Astrocyte of the hippocampus (primary cell): Measurements from ENCODE around the gene TBC1D8B.
"Not testable (repeated sequence)": the region's sequence is repeated elsewhere in the genome, so short reads cannot be mapped to it uniquely, and the experiment has no call there.

Source experiments
- DNase-seq: peaks from one replicate; pipeline ENCODE4 v3.0.0; 2011; ENCODE audit warnings: low read depth, low spot score

TBC1D8B gene

DNA sequence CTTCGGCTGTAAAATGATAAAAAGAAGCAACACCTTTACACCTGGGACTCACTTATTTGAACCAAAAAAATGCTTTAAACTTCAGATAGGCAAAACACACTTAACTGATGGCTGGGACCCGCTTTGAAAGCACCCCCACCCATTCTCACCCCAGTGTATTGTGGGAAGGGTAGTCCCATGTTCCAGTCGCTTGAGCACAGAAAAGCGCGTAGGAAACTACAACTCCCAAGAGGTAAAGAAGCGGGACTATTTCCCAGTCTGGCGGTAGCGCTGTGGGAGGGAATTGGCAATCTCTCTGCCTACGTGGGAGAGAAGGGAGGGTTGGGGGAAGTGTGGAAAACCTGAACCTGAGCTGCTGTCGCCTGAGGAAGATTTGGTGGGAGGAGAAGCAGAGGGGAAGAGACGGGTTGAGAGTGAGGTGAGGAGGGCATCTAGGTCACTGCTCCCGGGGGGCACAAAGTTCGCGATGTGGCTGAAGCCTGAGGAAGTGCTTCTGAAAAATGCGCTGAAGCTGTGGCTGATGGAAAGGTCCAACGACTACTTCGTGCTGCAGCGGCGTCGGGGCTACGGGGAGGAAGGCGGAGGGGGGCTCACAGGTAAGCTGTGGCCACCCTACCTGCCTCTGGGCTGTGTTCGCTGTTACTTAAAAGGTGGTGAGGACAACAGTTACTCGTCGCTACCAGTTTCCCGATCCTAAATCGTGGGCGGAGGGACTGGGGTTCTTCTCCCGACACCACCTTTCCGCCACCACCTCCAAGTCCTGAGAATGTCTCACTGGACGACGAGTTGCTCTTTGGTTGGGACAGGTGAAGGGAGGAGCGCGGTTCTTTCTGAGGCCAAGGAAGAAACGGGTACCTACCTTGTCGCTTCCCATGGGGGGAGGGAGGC lies at the start of gene TBC1D8B:
Gene TBC1D8B, plus strand, starts transcription at position 286 of the 888 bp plus-strand sequence. Its CDS starts 181 bp downstream, at position 467.
- DNase-seq, result peak; percentile 92

GRCh38 chrX:106769288-106769687 lies 33.2 kb upstream of the TBC1D8B start:
- DNase-seq, result not testable (repeated sequence)

DNA sequence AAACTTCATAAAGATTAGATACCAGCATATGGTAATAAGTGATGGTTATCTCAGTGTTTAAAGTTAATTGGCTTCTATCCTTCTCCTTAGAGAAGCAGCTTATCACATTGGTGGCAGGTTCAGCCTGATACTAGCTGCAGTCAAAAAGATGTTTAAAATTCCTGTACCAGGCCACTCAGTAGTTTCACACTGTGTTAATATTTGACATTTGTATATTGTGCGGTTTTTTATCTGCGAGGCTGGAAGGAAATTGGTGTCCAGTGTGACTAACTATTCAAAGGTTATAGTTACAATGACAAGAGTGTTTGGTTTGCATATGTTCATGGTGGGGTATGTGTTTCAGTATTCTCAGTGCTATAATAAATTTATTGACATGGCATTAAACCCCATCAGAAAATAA lies 27.5 kb upstream of the TBC1D8B start:
- DNase-seq, result no peak

- DNase-seq, result no peak
Measured at GRCh38 chrX:106780264-106780663, 22.2 kb upstream of the TBC1D8B start.

- DNase-seq, result no peak
Measured at GRCh38 chrX:106780664-106781377, 21.7 kb upstream of the TBC1D8B start.

- no peak for DNase-seq
Measured at GRCh38 chrX:106783716-106784115, 18.8 kb upstream of the TBC1D8B start.

- DNase-seq, result no peak
Measured at GRCh38 chrX:106791495-106791894, 11.0 kb upstream of the TBC1D8B start.

DNA sequence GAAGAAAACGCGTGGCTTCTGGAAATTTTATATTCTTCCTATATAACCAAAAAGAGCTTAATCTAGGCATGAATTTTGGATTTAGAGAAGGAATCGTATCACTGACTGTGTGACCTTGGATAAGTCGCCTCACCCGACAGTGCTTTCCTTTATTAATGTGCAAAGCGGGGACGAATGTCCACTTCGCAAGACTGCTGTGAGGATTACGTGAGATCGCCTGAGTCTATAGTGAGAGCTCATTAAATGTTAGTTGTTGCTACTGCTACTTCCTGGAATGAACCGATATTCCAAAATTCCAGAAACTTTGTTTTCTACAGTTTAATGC lies 448 bp upstream of the TBC1D8B start:
- DNase-seq, result no peak

GRCh38 chrX:106811131-106811910 lies 8.8 kb downstream of the TBC1D8B start:
- DNase-seq, result no peak

DNA sequence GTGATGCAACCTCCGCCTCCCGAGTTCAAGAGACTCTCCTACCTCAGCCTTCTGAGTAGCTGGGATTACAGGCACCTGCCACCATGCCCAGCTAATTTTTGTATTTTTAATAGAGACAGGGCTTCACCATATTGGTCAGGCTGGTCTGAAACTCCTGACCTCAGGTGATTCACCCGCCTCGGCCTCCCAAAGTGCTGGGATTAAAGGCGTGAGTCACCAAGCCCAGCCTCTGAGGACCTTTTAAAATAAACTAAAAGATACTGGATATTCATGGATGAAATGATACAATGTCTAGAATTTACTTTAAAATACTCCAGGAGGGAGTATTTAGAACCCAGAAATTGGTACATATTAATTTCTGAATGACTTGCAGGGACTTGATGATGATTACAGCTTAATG lies 10.5 kb downstream of the TBC1D8B start:
- DNase-seq, result not testable (repeated sequence)

GRCh38 chrX:106814093-106814492 lies 11.6 kb downstream of the TBC1D8B start:
- DNase-seq, result not testable (repeated sequence)

DNA sequence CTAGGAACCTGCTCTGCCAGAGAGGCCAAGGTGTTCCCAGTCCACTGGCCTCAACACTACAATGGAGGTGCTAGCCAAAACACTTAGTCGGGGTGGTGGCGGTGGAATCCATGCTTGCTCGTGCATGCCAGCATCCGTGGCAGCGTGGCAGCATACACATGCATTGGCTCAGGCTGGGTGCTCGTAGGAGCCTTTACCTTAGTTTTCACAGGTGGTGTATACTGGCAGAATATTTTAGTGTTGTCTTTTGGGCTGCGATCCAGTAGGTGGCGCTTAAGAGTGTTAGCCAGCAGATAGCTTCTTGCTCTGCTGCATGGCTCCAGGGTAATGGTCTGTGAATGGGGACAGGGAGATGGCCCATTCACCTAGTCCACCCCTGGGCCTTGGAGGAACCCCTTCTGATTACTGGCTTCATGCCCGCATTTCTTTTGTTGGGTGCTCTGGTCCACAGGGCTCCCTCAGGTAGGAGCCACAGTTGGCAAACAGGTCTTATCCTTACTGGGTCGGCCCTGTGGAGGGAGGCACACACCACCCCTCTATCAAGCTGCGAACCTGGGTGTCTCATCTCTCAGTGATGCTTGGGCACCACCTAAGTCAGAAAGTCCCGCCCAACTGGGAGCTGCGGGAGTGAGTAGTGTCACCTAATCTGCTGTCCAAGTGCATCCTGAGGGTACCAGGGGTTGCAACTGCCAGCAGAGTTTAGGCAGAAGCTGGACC lies 60.7 kb downstream of the TBC1D8B start:
- DNase-seq, result peak; percentile 4

- DNase-seq, result no peak
Measured at GRCh38 chrX:106863697-106864096, 61.2 kb downstream of the TBC1D8B start.

- DNase-seq, result not testable (repeated sequence)
Measured at GRCh38 chrX:106872796-106873195, 70.3 kb downstream of the TBC1D8B start.

DNA sequence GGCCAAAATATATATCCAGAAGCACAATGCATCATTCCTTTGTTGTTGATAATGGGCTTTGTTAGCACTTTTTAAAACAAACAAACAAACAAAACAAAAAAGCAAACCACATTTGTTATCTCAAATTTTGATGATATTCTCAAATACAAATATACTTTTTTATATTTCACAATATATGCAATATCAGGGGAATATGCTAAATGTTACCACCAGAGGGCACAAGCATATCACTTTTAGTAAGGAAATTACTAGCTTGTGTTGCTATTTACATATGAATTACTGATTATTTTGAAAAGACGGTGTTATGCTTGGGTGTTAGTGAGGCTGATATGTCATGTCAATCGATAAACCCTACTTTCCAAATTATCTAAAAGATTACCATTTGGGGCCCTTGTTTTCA lies 71.6 kb downstream of the TBC1D8B start:
- peak; percentile 29 for DNase-seq

DNA sequence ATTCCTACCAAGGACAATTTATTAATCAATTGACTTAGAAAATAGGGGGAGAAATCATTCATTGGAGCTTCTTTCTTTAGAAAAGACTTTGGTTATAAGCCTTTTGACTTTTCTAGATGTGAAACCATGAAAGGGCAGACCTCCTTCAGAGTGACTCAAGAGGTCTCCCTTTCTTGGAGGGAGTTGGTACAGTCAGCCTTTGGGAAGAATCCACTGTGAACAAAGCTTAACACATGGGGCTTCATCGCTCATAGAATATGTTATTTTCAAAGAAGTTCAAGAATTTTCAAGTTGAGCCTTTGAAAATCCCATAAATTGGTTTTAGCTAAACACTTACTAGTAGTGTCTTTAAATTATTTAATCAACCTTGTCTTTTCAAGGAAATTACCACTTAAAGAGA lies 72.7 kb downstream of the TBC1D8B start:
- no peak for DNase-seq

- DNase-seq, result no peak
Measured at GRCh38 chrX:106889468-106889867, 87.0 kb downstream of the TBC1D8B start.

DNA sequence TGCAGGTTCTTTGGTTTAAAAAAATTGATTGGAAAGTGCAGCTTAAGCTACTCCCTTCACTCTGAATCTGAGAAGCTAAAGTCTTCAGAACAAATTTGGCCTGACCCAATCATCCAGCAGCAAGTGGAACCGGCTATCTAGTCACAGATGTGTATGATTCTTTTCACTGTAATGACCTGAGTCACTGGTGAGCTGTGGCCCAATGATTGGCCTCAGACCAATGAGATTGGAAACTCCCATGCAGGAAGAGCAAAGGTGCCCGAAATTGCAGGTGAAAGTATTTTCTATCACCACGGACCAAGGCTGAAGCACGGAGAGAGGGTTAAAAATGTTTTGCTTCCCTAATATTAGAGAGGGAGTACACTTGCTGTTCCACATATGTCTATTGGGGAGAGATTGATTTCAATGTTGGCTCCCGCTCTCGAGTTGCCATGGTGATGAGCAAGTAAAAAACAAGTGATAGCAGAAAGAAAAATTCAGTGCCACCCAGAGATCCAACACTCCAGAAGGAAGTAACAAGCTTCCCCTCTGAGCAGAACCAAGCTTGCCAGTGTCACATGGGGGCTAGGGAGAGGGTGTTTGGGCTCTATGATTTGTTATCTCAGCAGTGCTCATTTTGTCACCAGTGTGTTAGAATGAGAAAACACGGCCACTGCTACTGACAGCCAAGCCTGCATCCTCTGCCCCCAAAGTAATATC lies 89.4 kb downstream of the TBC1D8B start:
- no peak for DNase-seq

DNA sequence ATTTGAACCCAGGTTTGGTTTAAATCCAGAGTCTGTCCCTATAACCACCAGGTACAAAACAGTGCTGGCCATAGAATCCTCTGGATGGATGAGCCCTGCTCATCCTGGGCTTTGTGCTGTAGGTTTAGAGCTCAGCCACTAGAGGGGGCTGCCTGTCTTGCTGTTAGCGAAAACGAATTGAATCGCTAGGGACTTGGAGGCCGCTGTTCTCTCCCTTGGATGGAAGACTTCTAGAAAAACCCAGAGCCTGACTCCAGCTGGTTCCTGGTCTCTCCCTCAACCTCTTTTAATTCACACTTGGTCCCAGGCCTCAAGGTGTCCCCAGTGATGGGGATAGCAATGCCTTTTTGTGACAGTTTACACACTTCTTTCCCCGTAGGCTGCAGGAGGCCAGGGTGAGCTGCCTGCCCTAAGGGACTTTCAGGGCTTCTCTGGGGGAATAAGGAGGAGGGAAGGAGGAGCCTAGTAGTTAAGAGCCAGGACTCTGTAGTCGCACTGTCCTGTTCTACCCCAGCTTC lies 92.0 kb downstream of the TBC1D8B start:
- peak; percentile 82 for DNase-seq

GRCh38 chrX:106894978-106895452 lies 92.5 kb downstream of the TBC1D8B start:
- peak; percentile 77 for DNase-seq
